Neural cell (in vitro differentiated cells): Measurements from ENCODE around the gene ERP44. TPM values are rescaled to one million over a fixed set of nuclear protein-coding genes. Genes with fewer than 3 reads are reported as not detected.

Experiments
- H2AFZ ChIP-seq: fragments of 200-600, 300-800 bp; sonication (generic), shearing (Covaris generic); 2 replicates; pipeline ENCODE4 v1.6.0; 2014; ENCODE audit warnings: low read depth, mild to moderate bottlenecking, antibody characterized with exemption, low read length, moderate library complexity
- H3F3A ChIP-seq: fragments of 200-600 bp; shearing (Covaris generic); 2 replicates; pipeline ENCODE4 v1.6.1; 2016; ENCODE audit warnings: mild to moderate bottlenecking, moderate library complexity, mixed read lengths, antibody characterized with exemption, low read length; ENCODE audit not compliant: insufficient read depth, poor library complexity, severe bottlenecking
- H3K27ac ChIP-seq: fragments of 200-600, 300-800 bp; sonication (generic), shearing (Covaris generic); 2 replicates; pipeline ENCODE4 v1.5.1; 2014; ENCODE audit warnings: mild to moderate bottlenecking, low read length, moderate library complexity
- H3K27me3 ChIP-seq: fragments of 300-800, 200-600 bp; sonication (generic), shearing (Covaris generic); 2 replicates; pipeline ENCODE4 v1.6.0; 2014; ENCODE audit warnings: mild to moderate bottlenecking, low read depth, low read length, moderate library complexity; ENCODE audit not compliant: insufficient read depth
- H3K36me3 ChIP-seq: fragments of 300-800, 200-600 bp; sonication (generic), shearing (Covaris generic); 2 replicates; pipeline ENCODE4 v1.5.1; 2014; ENCODE audit warnings: mild to moderate bottlenecking, antibody characterized with exemption, low read length, moderate library complexity; ENCODE audit not compliant: insufficient read depth
- H3K4me2 ChIP-seq: fragments of 300-800, 200-600 bp; sonication (generic), shearing (Covaris generic); 2 replicates; pipeline ENCODE4 v1.6.0; 2014; ENCODE audit warnings: mild to moderate bottlenecking, low read length
- H3K4me3 ChIP-seq: fragments of 300-800, 200-600 bp; sonication (generic), shearing (Covaris generic); 2 replicates; pipeline ENCODE4 v1.5.1; 2014; ENCODE audit warnings: mild to moderate bottlenecking, low read length, moderate library complexity
- H3K79me2 ChIP-seq: fragments of 200-600 bp; shearing (Covaris generic); replicated peaks from 2 replicates; pipeline ENCODE4 v1.6.0; 2014; ENCODE audit warnings: mild to moderate bottlenecking, low read length, moderate library complexity; ENCODE audit not compliant: insufficient read depth
- H3K9ac ChIP-seq: fragments of 300-800, 200-600 bp; sonication (generic), shearing (Covaris generic); 2 replicates; pipeline ENCODE4 v1.6.1; 2016; ENCODE audit warnings: mild to moderate bottlenecking, low read length, mixed read lengths
- H3K9me2 ChIP-seq: fragments of 200-600 bp; shearing (Covaris generic); 2 replicates; pipeline ENCODE4 v1.6.1; 2016; ENCODE audit warnings: mild to moderate bottlenecking, low read length, mixed read lengths; ENCODE audit not compliant: insufficient read depth
- H3K9me3 ChIP-seq: fragments of 200-600, 300-800 bp; sonication (generic), shearing (Covaris generic); 2 replicates; pipeline ENCODE4 v1.6.1; 2016; ENCODE audit warnings: mild to moderate bottlenecking, mixed run types, low read length, moderate library complexity, mixed read lengths
- H4K20me1 ChIP-seq: fragments of 200-600 bp; shearing (Covaris generic); 2 replicates; pipeline ENCODE4 v1.6.1; 2016; ENCODE audit warnings: mild to moderate bottlenecking, mixed run types; ENCODE audit not compliant: insufficient read depth
- EP300 ChIP-seq: fragments of 450-650 bp; conservative IDR thresholded peaks from 2 replicates; pipeline ENCODE4 v1.6.1; 2014; ENCODE audit warnings: antibody characterized with exemption, mild to moderate bottlenecking, moderate library complexity; ENCODE audit not compliant: poor library complexity, severe bottlenecking
- EZH2 ChIP-seq: fragments of 200-600, 300-800 bp; shearing (Covaris generic), sonication (generic); IDR thresholded peaks from 2 replicates; pipeline ENCODE4 v1.6.1; 2014; ENCODE audit warnings: antibody characterized with exemption, low read length, borderline replicate concordance, mild to moderate bottlenecking; ENCODE audit not compliant: insufficient read depth, poor library complexity, severe bottlenecking
- MXI1 ChIP-seq: fragments of 450-650 bp; conservative IDR thresholded peaks from 2 replicates; pipeline ENCODE4 v1.6.1; 2014; ENCODE audit warnings: antibody characterized with exemption, mild to moderate bottlenecking; ENCODE audit not compliant: poor library complexity, severe bottlenecking
- POLR2AphosphoS5 ChIP-seq: IDR thresholded peaks from 2 replicates; pipeline ENCODE4 v1.6.1; 2012
- RAD21 ChIP-seq: fragments of 450-650 bp; conservative IDR thresholded peaks from 2 replicates; pipeline ENCODE4 v1.6.1; 2014; ENCODE audit warnings: antibody characterized with exemption, mild to moderate bottlenecking, moderate library complexity
- REST ChIP-seq: IDR thresholded peaks from 2 replicates; pipeline ENCODE4 v1.6.1; 2012; ENCODE audit warnings: borderline replicate concordance
- SMC3 ChIP-seq: fragments of 450-650 bp; conservative IDR thresholded peaks from 2 replicates; pipeline ENCODE4 v1.6.1; 2014; ENCODE audit warnings: antibody characterized with exemption, mild to moderate bottlenecking, moderate library complexity; ENCODE audit not compliant: poor library complexity
- TAF1 ChIP-seq: IDR thresholded peaks from 2 replicates; pipeline ENCODE4 v1.6.1; 2012; ENCODE audit warnings: low read depth
- polyA plus RNA-seq: library from polyadenylated mRNA; depleted of rRNA; stranded (reverse); fragments of >200 nt; gene quantifications from 2 replicates; pipeline ENCODE4 v1.2.3, GENCODE V29; 2014
- TF ChIP-seq, protein P1 (sequence below): fragments of 450-650 bp; IDR thresholded peaks from 2 replicates; pipeline ENCODE4 v1.5.1; 2014; ENCODE audit warnings: antibody characterized with exemption, mild to moderate bottlenecking, moderate library complexity; ENCODE audit not compliant: poor library complexity, severe bottlenecking

The ERP44 gene
- polyA plus RNA-seq, 1 donor from 2014 or later = 30.6 TPM

- Histone ChIP-seq H3K27me3 (no peaks in the 10 kb centered on the region), H2AFZ (no peak overlapping the region), H3K27ac (no peak overlapping the region), H3K4me3 (no peak overlapping the region), H3K36me3 (no peaks in the 10 kb centered on the region), H3K9me3 (no peaks in the 10 kb centered on the region), H4K20me1 (no peaks in the 10 kb centered on the region), H3K4me2 (no peak overlapping the region), H3F3A (no peaks in the 10 kb centered on the region), H3K79me2 (no peaks in the 10 kb centered on the region), H3K9ac (no peak overlapping the region), H3K9me2 (no peaks in the 10 kb centered on the region)
- TF ChIP-seq EP300 (no peak), TAF1 (no peak), MXI1 (no peak), EZH2 (no peak), SMC3 (peak; percentile 71), RAD21 (peak; percentile 68), POLR2AphosphoS5 (no peak), REST (no peak)
- TF ChIP-seq, protein P1, sequence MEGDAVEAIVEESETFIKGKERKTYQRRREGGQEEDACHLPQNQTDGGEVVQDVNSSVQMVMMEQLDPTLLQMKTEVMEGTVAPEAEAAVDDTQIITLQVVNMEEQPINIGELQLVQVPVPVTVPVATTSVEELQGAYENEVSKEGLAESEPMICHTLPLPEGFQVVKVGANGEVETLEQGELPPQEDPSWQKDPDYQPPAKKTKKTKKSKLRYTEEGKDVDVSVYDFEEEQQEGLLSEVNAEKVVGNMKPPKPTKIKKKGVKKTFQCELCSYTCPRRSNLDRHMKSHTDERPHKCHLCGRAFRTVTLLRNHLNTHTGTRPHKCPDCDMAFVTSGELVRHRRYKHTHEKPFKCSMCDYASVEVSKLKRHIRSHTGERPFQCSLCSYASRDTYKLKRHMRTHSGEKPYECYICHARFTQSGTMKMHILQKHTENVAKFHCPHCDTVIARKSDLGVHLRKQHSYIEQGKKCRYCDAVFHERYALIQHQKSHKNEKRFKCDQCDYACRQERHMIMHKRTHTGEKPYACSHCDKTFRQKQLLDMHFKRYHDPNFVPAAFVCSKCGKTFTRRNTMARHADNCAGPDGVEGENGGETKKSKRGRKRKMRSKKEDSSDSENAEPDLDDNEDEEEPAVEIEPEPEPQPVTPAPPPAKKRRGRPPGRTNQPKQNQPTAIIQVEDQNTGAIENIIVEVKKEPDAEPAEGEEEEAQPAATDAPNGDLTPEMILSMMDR = peak; percentile 63
Measured at GRCh38 chr9:100011062-100011681, 87.6 kb downstream of the ERP44 start.

DNA sequence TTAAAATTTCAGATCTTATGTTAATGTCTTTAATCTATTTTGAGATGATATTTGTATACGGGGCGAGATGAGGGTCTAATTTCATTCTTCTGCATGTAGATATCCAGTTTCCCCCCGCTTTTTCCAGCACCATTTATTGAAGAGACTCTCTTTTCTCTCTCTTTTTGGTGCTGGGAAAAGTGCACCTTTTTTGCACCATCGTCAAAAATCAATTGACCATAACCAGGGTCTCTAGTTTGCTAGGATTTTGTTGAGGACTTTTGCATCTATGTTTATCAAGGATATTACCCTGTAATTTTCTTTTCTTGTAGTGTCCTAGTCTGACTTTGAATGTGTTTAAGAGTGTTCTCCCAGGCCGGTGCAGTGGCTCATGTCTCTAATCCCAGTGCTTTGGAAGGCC lies 99.0 kb downstream of the ERP44 start:
- H3K27ac ChIP-seq = no peak overlapping the region
- H3K9me3 ChIP-seq = peaks cover 10% of the 10 kb centered on the region
- TF ChIP-seq, protein P1 = no peak
- TF ChIP-seq RAD21 (no peak), TAF1 (no peak), EZH2 (no peak), EP300 (no peak), SMC3 (no peak), POLR2AphosphoS5 (no peak), REST (no peak), MXI1 (no peak)
- no peaks in the 10 kb centered on the region for H3K79me2 ChIP-seq
- H3K9me2 ChIP-seq = no peaks in the 10 kb centered on the region
- no peak overlapping the region for H3K4me3 ChIP-seq
- no peaks in the 10 kb centered on the region for H3K27me3 ChIP-seq
- H3F3A ChIP-seq = no peaks in the 10 kb centered on the region
- no peak overlapping the region for H2AFZ ChIP-seq
- no peaks in the 10 kb centered on the region for H4K20me1 ChIP-seq
- no peak overlapping the region for H3K9ac ChIP-seq
- no peak overlapping the region for H3K4me2 ChIP-seq
- peaks cover 16% of the 10 kb centered on the region for H3K36me3 ChIP-seq
